H1 (cell line): ENCODE data around the gene TADA2B. TPM values are rescaled to one million over a fixed set of nuclear protein-coding genes. Genes with fewer than 3 reads are reported as not detected.

ENCODE experiments used
- CTCF ChIA-PET: fragments of 300-600 bp; sonication (Branson Sonifier 250); formaldehyde crosslinking; loops from one replicate; lab custom pipeline; 2021; ENCODE audit not compliant: partially characterized antibody; lab: Charles Lee
- POLR2A ChIA-PET: fragments of 300-600 bp; sonication (Branson Sonifier 250); formaldehyde crosslinking; loops from one replicate; lab custom pipeline; 2021; ENCODE audit warnings: inconsistent platforms; ENCODE audit not compliant: partially characterized antibody; lab: Charles Lee
- DNase-seq, 2 experiments: peaks; one replicate each; pipeline versions ENCODE4 v3.0.0 to v3.0.0-alpha.2; 2010 to 2022; ENCODE audit warnings: low spot score in 2 of 2, low read depth in 1 of 2, mixed read lengths in 1 of 2
- FAIRE-seq: peaks from 2 replicates; lab custom pipeline; 2011; peaks lifted over from hg19 to GRCh38; lab: Jason Lieb, UNC
- H2AFZ ChIP-seq: 2 replicates; pipeline ENCODE4 v1.8.1; 2012; ENCODE audit warnings: low read length, inconsistent platforms
- H2AK5ac ChIP-seq: 2 replicates; pipeline ENCODE4 v1.6.1; 2013; ENCODE audit warnings: low read depth, low read length
- H2BK120ac ChIP-seq: replicated peaks from 2 replicates; pipeline ENCODE3; 2013; ENCODE audit warnings: low read depth, low read length, inconsistent platforms
- H2BK12ac ChIP-seq: 2 replicates; pipeline ENCODE4 v1.6.1; 2013; ENCODE audit warnings: low read depth, low read length
- H2BK15ac ChIP-seq: 2 replicates; pipeline ENCODE4 v1.6.1; 2013; ENCODE audit warnings: low read length
- H2BK20ac ChIP-seq: 2 replicates; pipeline ENCODE4 v1.6.1; 2013; ENCODE audit warnings: low read length
- H2BK5ac ChIP-seq: 2 replicates; pipeline ENCODE4 v1.6.1; 2013; ENCODE audit warnings: low read depth, low read length
- H3K14ac ChIP-seq: 2 replicates; pipeline ENCODE4 v1.6.1; 2013; ENCODE audit warnings: inconsistent platforms; ENCODE audit not compliant: insufficient read length
- H3K18ac ChIP-seq: 2 replicates; pipeline ENCODE4 v1.6.1; 2013; ENCODE audit warnings: low read length; ENCODE audit errors: extremely low read depth
- H3K23ac ChIP-seq: 2 replicates; pipeline ENCODE4 v1.6.1; 2013; ENCODE audit warnings: inconsistent platforms; ENCODE audit not compliant: insufficient read length
- H3K23me2 ChIP-seq: 2 replicates; pipeline ENCODE4 v1.6.1; 2013; ENCODE audit warnings: low read depth, low read length
- H3K27ac ChIP-seq: 2 replicates; pipeline ENCODE4 v1.6.1; 2011; ENCODE audit warnings: low read depth, low read length, inconsistent platforms
- H3K27me3 ChIP-seq, 4 experiments: replicated peaks in 1 of 4; 1 replicate in 1 of 4; 2 replicates in 3 of 4; pipeline versions ENCODE4 v1.6.1 to v1.8.1; 2011 to 2013; ENCODE audit warnings: low read length in 3 of 4, mild to moderate bottlenecking in 3 of 4, inconsistent platforms in 2 of 4, mixed read lengths in 2 of 4, moderate library complexity in 1 of 4; ENCODE audit not compliant: control insufficient read depth in 3 of 4, insufficient read depth in 3 of 4; ENCODE audit errors: extremely low read depth in 1 of 4
- H3K36me3 ChIP-seq, 4 experiments: 2 replicates each; pipeline versions ENCODE4 v1.6.1 to v1.8.1; 2011 to 2013; ENCODE audit warnings: mild to moderate bottlenecking in 4 of 4, low read length in 3 of 4, moderate library complexity in 2 of 4, control low read depth in 1 of 4, inconsistent platforms in 1 of 4; ENCODE audit not compliant: insufficient read depth in 4 of 4, control insufficient read depth in 2 of 4
- H3K4ac ChIP-seq: replicated peaks from 2 replicates; pipeline ENCODE3; 2013; ENCODE audit warnings: low read length, low read depth, mixed read lengths, inconsistent platforms; ENCODE audit not compliant: insufficient read length
- H3K4me1 ChIP-seq, 4 experiments: replicated peaks in 1 of 4; 1 replicate in 1 of 4; 2 replicates in 3 of 4; pipeline versions ENCODE4 v1.6.1 to v1.8.1; 2011 to 2013; ENCODE audit warnings: low read length in 3 of 4, inconsistent platforms in 2 of 4, mixed read lengths in 1 of 4; ENCODE audit not compliant: insufficient read depth in 4 of 4, control insufficient read depth in 3 of 4
- H3K4me2 ChIP-seq, 2 experiments: 2 replicates each; pipeline versions ENCODE4 v1.6.1 to v1.8.1; 2011 to 2013; ENCODE audit warnings: low read depth in 2 of 2, low read length in 2 of 2, control low read depth in 1 of 2, inconsistent platforms in 1 of 2, mild to moderate bottlenecking in 1 of 2; ENCODE audit not compliant: insufficient read depth in 1 of 2
- H3K4me3 ChIP-seq, 4 experiments: fragments of 200-600, 300-600 bp in 1 of 4; sonication (generic), shearing (Covaris generic), sonication (Bioruptor Twin) in 1 of 4; 2 replicates each; pipeline versions ENCODE4 v1.5.1 to v1.8.1; 2011 to 2016; ENCODE audit warnings: low read length in 4 of 4, low read depth in 3 of 4, control low read depth in 2 of 4, inconsistent platforms in 2 of 4, mild to moderate bottlenecking in 2 of 4, mixed read lengths in 1 of 4, moderate library complexity in 1 of 4; ENCODE audit not compliant: insufficient read depth in 2 of 4; ENCODE audit errors: extremely low read depth in 1 of 4
- H3K56ac ChIP-seq: replicated peaks from 2 replicates; pipeline ENCODE3; 2013; ENCODE audit warnings: low read depth, mild to moderate bottlenecking, mixed read lengths, low read length, inconsistent platforms; ENCODE audit not compliant: insufficient read length
- H3K79me1 ChIP-seq: 2 replicates; pipeline ENCODE4 v1.6.1; 2013; ENCODE audit warnings: low read depth, low read length, control low read depth
- H3K79me2 ChIP-seq, 2 experiments: 2 replicates each; pipeline versions ENCODE4 v1.6.1 to v1.8.1; 2012 to 2013; ENCODE audit warnings: low read length in 2 of 2, mild to moderate bottlenecking in 2 of 2, inconsistent platforms in 1 of 2; ENCODE audit not compliant: insufficient read depth in 2 of 2, control insufficient read depth in 1 of 2
- H3K9ac ChIP-seq, 4 experiments: replicated peaks in 1 of 4; 1 replicate in 1 of 4; 2 replicates in 3 of 4; pipeline versions ENCODE4 v1.6.1 to v1.8.1; 2011 to 2013; ENCODE audit warnings: low read depth in 3 of 4, low read length in 3 of 4, control low read depth in 2 of 4, mild to moderate bottlenecking in 2 of 4, moderate library complexity in 2 of 4, inconsistent platforms in 1 of 4; ENCODE audit errors: extremely low read depth in 1 of 4
- H3K9me3 ChIP-seq, 2 experiments: 2 replicates each; pipeline versions ENCODE4 v1.6.1 to v1.8.1; 2012 to 2013; ENCODE audit warnings: mild to moderate bottlenecking in 2 of 2, moderate library complexity in 2 of 2, control low read depth in 1 of 2, inconsistent platforms in 1 of 2, low read depth in 1 of 2, low read length in 1 of 2, mixed read lengths in 1 of 2; ENCODE audit not compliant: insufficient read depth in 2 of 2
- H4K20me1 ChIP-seq, 2 experiments: replicated peaks in 1 of 2; 2 replicates each; pipeline versions ENCODE3 to v1.8.1; 2011 to 2013; ENCODE audit warnings: inconsistent platforms in 2 of 2, low read length in 2 of 2, mild to moderate bottlenecking in 1 of 2; ENCODE audit not compliant: insufficient read depth in 2 of 2, control insufficient read depth in 1 of 2
- H4K5ac ChIP-seq: 2 replicates; pipeline ENCODE4 v1.6.1; 2013; ENCODE audit warnings: low read length, low read depth, mixed read lengths, inconsistent platforms; ENCODE audit not compliant: insufficient read length
- H4K8ac ChIP-seq: 2 replicates; pipeline ENCODE4 v1.8.0; 2013; ENCODE audit warnings: mild to moderate bottlenecking, moderate library complexity, low read length, inconsistent platforms; ENCODE audit not compliant: insufficient read depth; ENCODE audit errors: extremely low read depth
- H4K91ac ChIP-seq: replicated peaks from 2 replicates; pipeline ENCODE3; 2013; ENCODE audit warnings: low read length, mixed read lengths, inconsistent platforms; ENCODE audit not compliant: insufficient read length
- BRCA1 ChIP-seq: IDR thresholded peaks from 2 replicates; pipeline ENCODE4 v1.6.1; 2012; ENCODE audit warnings: low read depth, low read length, improper control_type of control experiment
- NANOG ChIP-seq: IDR thresholded peaks from 2 replicates; pipeline ENCODE4 v1.6.1; 2011; ENCODE audit warnings: low read length, low read depth, mild to moderate bottlenecking, inconsistent platforms; ENCODE audit not compliant: insufficient read depth, poor library complexity, severe bottlenecking
- NRF1 ChIP-seq: IDR thresholded peaks from 2 replicates; pipeline ENCODE4 v1.6.1; 2011; ENCODE audit warnings: mild to moderate bottlenecking, low read depth, low read length, improper control_type of control experiment
- POLR2AphosphoS5 ChIP-seq: IDR thresholded peaks from 2 replicates; pipeline ENCODE4 v1.6.1; 2011; ENCODE audit warnings: low read depth, low read length
- SP1 ChIP-seq: IDR thresholded peaks from 2 replicates; pipeline ENCODE4 v1.6.1; 2011; ENCODE audit warnings: low read depth, low read length
- WGBS, 2 experiments: shearing (Covaris generic) in 1 of 2; methylation state at CpG; one replicate each; pipeline versions ENCODE4 v1.1.6 to v1.1.7; 2013 to 2015; ENCODE audit warnings: low lambda C conversion rate in 2 of 2, mixed read lengths in 2 of 2, inconsistent platforms in 1 of 2, low coverage in 1 of 2, missing lambda C conversion rate in 1 of 2; ENCODE audit not compliant: insufficient replicate concordance in 2 of 2, insufficient coverage in 1 of 2, insufficient read length in 1 of 2; ENCODE audit errors: extremely low coverage in 1 of 2, missing lambda C conversion rate in 1 of 2; 5-methylcytosine and 5-hydroxymethylcytosine counted together
- polyA plus RNA-seq, 7 experiments: library from polyadenylated mRNA; depleted of rRNA in 3 of 7; stranded (reverse) in 5 of 7; unstranded in 2 of 7; fragments of >200 nt in 5 of 7; fragments of 200-250 nt in 2 of 7; gene quantifications; 1 replicate in 5 of 7; 2 replicates in 1 of 7; 4 replicates in 1 of 7; pipeline versions ENCODE4 v1.2.1 to v1.2.3, GENCODE V29; 2011 to 2013; ENCODE audit warnings: missing spikeins in 2 of 7, mixed read lengths in 2 of 7
- total RNA-seq: library from RNA; stranded (reverse); fragmentation: NEBNext Ultra II Directional; extraction: Animal tissue kit (Norgen Biotek cat#: 25700); gene quantifications from 2 replicates; pipeline ENCODE4 v1.2.1, GENCODE V29; 2021

The TADA2B gene
- total and polyA plus RNA-seq, 2 of the 8 experiments (the other 6 are each of a cell fraction or from before 2014, with no cell fraction given) = 5.7 to 12.1 TPM

- no peak overlapping the region for H3K14ac ChIP-seq
- H2BK15ac ChIP-seq = no peak overlapping the region
- no peak overlapping the region for H2BK120ac ChIP-seq
- no peak overlapping the region for H2BK5ac ChIP-seq
- H4K8ac ChIP-seq = peak overlapping the region; percentile 57; the same call in 1 of the 2 replicates
- no peak overlapping the region for H3K4ac ChIP-seq
- H2AK5ac ChIP-seq = no peak overlapping the region
- no peak for FAIRE-seq
- H3K4me1 ChIP-seq = no peaks in the 10 kb centered on the region; a peak in 1 of 7 replicates
- no peak overlapping the region for H3K4me3 ChIP-seq
- no peak overlapping the region for H2BK12ac ChIP-seq
- TF ChIP-seq SP1 (no peak), NRF1 (no peak), POLR2AphosphoS5 (peak; percentile 13; the same call in 1 of the 2 replicates), NANOG (no peak), BRCA1 (no peak)
- TF ChIP-seq, all 59 proteins: peak for 1
- POLR2A ChIA-PET = interaction anchor here (1.2 to 1.4 kb wide), 2 partner anchors 8 to 17 kb away, joined by 3 read pairs; no protein-coding TSS in a partner anchor
- Histone ChIP-seq H4K5ac (no peak overlapping the region), H2AFZ (no peak overlapping the region), H3K27me3 (no peaks in the 10 kb centered on the region), H3K56ac (no peak overlapping the region), H3K18ac (no peak overlapping the region), H3K79me2 (no peaks in the 10 kb centered on the region), H3K27ac (no peak overlapping the region), H3K23me2 (peaks cover 10% of the 10 kb centered on the region; the same call in 1 of the 2 replicates), H3K23ac (no peak overlapping the region), H3K4me2 (no peak overlapping the region), H4K20me1 (peaks cover under 1 to 26% of the 10 kb centered on the region in 2 experiments), H3K36me3 (peaks cover 0 to 27% (median 6%) of the 10 kb centered on the region in 4 experiments; a peak in 5 of 8 replicates), H3K9me3 (no peaks in the 10 kb centered on the region), H3K9ac (no peak overlapping the region), H4K91ac (no peak overlapping the region), H2BK20ac (no peak overlapping the region), H3K79me1 (peaks cover 3% of the 10 kb centered on the region)
- 86% methylated on average over 17 of the region's 19 CpGs; no CpG with 5 or more reads in 1 of the 2 experiments for WGBS, 2 experiments
- no peak for DNase-seq
- CTCF ChIA-PET = interaction anchor here (0.5 to 1.7 kb wide), 8 partner anchors 8 to 264 kb away, joined by 3 to 7 read pairs (median 3); no protein-coding TSS in a partner anchor
These were observed 18.8 kb upstream of the TADA2B start for GRCh38 chr4:7024336-7024890.
